NCI-H1417 (cell line): ENCODE data around the gene BSDC1.
"Not testable (repeated sequence)": the region's sequence is repeated elsewhere in the genome, so short reads cannot be mapped to it uniquely, and the experiment has no call there.

ENCODE experiments used
- DNase-seq, 3 experiments: peaks; one replicate each; lab custom pipeline; 2025; lab: John Stamatoyannopoulos, UW

Gene BSDC1

GRCh38 chr1:32358435-32358834 is 35.8 kb downstream of the BSDC1 start:
- no peak for DNase-seq

GRCh38 chr1:32357614-32358013 is 36.6 kb downstream of the BSDC1 start:
- DNase-seq: no peak

GRCh38 chr1:32356478-32356877 is 37.8 kb downstream of the BSDC1 start:
- DNase-seq: no peak

GRCh38 chr1:32355778-32356177 is 38.5 kb downstream of the BSDC1 start:
- DNase-seq: not testable (repeated sequence)

- no peak for DNase-seq
These were observed 40.2 kb downstream of the BSDC1 start for GRCh38 chr1:32353886-32354570.

- no peak for DNase-seq
These were observed 40.8 kb downstream of the BSDC1 start for GRCh38 chr1:32353431-32353830.

DNA sequence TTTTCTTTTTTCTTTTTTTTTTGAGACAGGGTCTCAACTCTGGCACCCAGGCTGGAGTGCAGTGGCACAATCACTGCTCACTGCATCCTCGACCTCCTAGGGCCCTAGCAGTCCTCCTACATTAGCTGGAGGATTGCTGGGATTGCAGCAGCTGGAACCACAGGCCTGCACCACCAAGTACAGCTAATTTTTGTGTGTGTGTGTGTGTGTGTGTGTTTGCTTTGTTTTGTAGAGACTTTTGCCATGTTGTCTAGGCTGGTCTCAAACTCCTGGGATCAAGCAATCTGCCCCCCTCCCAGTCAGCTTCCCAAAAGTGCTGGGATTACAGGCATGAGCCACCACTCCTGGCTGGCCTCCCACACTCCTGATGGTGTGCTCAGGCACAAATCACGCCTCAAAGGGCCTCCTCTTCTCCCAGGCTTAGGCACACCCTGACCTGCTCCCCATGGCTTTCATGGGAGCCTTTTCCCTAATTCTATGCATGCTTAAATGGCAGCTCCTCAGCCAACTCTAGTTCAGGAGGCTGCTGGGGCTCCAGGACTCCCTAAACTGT is 41.3 kb downstream of the BSDC1 start:
- DNase-seq: no peak

GRCh38 chr1:32352239-32352745 is 41.9 kb downstream of the BSDC1 start:
- peak in 1 of 3 experiments; percentile 50 for DNase-seq

DNA sequence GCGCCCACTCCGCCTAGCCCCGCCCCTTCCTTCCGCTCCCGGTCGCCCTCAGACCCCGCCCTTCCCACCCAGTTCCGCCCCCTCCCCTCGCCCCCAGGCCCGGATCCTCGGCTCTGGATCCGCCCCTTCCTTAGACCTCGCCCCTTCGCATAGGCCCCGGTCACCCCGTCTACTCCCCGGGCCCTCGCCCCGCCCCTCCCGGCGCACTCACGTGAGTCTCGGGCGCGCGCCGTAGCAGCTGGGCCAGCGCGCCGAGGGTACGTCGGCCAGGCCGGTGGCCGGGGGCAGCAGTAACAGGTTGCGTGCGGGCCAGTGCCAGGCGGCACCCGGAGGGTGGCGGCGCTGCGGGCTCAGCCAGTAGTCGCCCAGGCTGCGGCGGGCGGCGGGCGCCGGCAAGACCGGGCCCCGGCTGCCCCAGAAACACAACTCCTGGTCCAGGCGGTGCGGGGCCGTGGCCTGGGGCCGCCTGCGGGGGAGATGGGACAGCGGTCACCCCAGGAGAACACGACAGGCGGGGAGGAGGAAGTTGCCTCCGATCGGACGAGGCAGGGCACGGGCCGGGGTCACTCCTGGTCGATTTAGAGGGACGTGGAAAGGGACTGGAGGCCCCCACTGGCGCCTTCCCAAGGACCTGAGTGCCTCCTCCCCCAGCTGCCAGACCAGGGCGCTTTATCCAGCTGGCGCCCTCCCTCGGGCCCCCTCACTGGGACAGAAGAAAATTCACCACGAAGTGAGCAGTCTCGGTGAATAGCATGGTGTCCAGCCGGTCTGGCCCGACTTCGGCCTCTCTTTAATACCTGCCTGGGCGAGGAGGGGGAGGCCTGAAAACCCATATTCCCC is 42.6 kb downstream of the BSDC1 start:
- peak; percentile 95 to 98 (median 97) for DNase-seq

- DNase-seq: peak; percentile 86 to 95 (median 89)
These were observed 43.3 kb downstream of the BSDC1 start for GRCh38 chr1:32350785-32351398.

DNA sequence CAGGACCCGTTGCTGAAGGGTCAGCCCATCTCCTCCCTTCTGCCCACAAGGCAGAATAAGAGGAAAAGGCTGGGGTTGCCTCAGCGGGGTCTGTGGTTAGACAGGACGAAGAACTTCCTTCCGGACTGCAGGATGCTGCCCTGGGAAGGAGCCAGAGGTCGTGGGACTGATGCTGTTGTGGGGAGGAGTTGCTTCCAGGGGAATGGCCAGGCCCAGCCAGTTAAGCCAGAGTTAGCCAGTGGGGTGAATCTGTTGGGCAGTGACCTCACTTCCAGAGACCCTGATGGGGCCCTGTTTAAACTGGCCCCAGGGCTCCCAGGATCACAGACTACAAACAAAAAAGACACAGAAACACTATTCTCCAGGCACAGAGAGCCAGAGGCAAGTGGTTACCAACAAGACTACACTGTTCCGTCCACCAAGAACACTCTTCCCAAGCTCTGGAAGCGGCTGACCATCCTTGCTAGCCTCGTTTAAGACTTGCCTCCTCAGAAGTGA is 45.0 kb downstream of the BSDC1 start:
- DNase-seq: no peak

DNA sequence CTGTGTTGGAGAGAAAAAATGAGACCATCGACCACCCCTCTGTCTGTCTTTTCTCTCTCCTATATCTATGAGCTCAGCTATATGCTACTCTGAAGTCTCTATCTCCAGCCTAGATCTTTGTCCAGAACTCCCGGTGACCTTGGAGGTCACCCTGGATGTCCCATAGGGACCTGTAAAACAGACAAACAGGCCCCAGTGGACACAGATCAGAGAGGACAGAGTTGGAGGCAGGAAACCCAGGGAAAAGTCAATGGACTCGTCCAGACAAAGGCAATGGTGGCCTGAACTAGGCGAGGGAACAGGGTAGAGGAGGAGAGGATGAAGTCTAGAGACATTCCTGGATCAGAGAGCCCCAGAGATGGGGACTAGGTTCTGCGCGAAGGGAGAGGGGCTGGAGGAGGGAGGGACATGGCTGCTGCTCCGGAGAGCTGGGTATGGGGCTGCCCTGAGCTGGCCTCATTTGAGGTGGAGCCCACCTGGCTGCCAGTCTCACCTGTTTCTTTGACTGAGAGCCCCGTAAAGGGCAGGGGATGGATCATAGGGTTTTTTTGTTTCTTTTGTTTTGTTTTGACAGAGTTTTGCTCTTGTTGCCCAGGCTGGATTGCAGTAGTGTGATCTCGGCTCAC is 47.6 kb downstream of the BSDC1 start:
- no peak for DNase-seq

GRCh38 chr1:32345289-32345827 is 48.9 kb downstream of the BSDC1 start:
- DNase-seq: no peak

- DNase-seq: no peak
These were observed 51.5 kb downstream of the BSDC1 start for GRCh38 chr1:32342704-32343103.

GRCh38 chr1:32341971-32342370 is 52.3 kb downstream of the BSDC1 start:
- no peak for DNase-seq

DNA sequence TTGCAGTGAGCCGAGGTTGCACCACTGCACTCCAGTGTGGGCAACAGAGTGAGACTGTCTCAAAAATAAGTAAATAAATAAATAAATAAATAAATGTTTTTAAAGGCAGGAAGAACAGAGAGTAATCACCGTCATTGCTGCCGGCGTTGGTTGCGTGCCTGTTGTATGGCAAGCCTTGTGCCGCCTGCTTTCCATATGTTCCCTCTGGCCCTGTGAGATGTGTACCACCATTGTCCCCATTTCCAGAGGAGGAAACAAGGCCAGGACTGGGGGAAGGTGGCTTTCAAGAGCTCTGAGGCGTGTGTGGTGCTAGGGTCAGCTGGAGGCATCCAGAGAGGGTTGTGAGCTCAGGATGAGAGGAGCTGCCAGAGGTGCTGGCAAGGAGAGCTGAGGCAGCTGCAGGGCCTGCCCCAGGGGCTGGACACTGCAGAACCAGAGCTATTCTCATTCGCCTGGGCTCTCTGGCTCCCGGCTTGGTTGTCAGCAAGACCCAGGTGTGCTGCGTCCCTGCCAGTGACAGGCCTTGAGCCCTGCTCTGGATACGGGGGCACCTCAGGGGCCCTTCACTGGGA is 53.0 kb downstream of the BSDC1 start:
- no peak for DNase-seq

DNA sequence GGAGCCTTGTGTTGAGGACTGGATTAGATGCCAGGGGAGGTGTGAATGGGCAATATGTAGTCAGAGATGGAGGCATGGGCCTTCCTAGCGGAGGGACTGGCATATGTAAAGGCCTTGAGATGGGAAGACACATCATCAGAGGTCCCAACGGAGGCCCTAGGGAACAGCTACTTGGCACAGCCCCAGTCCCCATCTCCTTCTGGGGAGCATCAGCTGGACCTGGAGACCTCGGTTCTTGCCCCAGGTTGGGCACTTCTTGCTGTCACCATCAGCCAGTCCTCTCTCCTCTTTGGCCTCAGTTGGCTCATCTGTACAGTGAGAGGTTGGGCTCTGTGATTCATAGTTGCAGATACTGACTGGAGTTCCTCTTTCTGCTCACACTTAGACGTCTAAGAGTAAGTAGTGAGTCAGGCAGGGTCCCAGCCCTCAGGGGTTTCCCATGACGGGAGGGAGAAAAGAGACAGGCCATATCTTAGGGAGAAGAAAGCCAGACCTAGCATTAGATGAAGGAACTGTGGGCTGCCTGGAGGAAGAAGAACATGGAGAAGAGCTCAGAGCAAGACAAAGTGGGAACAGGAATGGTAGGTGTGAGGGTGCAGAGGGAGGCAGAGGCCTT is 54.8 kb downstream of the BSDC1 start:
- DNase-seq: no peak

GRCh38 chr1:32338637-32339145 is 55.5 kb downstream of the BSDC1 start:
- DNase-seq: no peak

GRCh38 chr1:32337855-32338636 is 56.2 kb downstream of the BSDC1 start:
- peak in 1 of 3 experiments; percentile 9 for DNase-seq
